DMS79 (cell line): ENCODE measurements around the gene PWWP2B.

Experiments used
- DNase-seq: peaks from one replicate; lab custom pipeline; 2025; lab: John Stamatoyannopoulos, UW

The PWWP2B gene

DNA sequence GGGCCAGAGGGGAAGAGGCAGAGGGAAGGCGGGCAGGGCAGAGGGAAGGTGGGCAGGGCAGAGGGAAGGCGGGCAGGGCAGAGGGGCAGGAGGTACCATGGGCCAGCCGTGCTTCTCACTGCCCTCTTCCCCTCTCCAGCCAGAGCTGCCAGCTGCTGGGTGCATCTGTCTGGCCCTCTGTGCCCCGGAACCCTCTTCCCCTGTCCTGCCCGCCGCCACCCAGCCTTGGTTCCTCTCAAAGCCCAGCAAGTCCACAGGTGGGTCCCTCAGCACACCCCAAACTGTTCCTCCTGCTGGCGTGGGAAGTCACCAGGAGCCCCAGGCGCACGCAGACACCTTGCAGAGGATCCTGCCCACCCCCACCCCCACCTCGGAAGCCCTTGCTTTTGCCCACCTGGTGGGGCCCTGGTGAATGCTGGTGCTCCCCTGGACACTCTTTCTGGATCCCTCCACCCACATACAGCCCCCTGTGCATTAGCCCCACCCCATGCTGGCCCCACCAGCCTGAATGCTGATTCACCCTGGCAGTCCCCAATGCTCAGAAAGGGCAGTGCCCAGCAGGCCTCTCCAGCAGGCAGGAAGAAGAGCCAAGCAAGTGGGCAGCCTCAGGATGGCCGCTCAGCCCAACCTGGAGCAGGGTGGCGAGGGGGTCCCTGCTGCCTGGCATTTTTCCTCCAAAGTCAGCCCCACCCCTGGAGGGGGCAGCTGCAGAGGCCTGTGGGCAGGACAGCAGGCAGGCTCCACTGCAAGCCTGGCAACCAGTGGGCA is 1.9 kb upstream of the PWWP2B start:
- no peak for DNase-seq

DNA sequence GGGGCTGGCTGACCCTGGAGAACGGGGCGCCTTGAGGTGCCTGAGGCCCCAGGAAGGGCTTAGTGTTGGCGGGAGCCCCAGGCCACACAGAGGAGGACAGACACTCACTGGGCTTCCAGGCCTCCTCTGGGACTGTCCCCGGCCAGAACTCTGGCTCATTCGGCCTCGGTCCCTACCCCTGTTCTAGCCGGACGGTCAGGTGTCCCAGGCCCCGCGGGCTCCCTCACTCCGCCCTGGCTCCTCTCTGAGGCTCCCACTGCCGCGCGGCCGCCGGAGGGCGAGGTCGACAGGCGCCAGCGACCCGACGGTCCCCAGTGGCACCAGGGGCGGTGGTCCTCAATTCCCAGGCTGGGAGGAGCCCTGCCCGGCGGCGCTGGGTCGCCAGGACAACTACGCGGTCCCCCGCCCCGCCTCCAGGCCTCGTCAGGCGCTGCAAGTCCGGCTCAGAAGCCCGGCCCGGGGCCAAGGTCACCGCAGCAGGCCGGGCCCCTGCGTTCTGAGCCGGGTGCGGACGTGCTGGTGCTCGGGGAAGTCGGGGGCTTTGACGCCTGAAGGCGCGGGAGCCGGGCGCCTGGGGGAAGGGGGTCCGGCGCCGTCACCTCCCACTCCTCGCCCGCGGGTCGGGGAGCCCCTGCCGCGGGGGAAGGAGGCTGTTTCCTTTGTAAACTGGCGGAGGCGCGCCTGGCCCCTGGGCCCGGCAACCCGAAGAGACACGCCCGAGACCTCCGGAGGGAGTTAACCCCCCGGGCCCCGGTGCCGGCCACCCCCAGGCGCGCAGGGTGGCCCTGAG is 1.1 kb upstream of the PWWP2B start:
- DNase-seq = no peak

DNA sequence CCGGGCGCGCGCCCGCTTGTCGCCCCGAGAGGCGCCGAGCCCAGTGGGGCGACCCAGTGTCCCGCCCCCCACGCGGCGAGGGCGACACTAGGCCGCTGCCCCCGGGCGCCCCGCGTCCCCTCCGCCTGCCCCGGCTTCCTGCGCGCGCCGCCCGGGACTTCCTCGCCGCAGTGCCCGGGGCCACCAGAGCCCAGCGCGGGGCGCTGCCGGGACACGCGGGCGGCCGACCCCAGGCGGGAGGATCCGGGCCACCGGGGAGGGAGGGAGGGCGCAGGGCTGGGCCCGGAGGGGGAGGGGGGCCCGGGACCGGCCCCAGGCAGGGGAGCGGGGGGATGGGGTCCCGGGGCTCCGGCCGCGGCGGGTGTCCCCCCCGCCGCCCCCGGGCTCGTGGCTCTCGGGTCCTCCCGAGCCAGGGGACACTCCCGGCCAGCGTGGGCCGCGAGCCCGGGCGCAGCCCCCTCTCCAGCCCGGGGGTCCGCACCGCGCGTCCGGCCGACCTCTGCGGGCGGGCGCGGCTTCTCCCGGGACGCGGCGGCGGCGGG is 435 bp upstream of the PWWP2B start:
- DNase-seq = no peak

DNA sequence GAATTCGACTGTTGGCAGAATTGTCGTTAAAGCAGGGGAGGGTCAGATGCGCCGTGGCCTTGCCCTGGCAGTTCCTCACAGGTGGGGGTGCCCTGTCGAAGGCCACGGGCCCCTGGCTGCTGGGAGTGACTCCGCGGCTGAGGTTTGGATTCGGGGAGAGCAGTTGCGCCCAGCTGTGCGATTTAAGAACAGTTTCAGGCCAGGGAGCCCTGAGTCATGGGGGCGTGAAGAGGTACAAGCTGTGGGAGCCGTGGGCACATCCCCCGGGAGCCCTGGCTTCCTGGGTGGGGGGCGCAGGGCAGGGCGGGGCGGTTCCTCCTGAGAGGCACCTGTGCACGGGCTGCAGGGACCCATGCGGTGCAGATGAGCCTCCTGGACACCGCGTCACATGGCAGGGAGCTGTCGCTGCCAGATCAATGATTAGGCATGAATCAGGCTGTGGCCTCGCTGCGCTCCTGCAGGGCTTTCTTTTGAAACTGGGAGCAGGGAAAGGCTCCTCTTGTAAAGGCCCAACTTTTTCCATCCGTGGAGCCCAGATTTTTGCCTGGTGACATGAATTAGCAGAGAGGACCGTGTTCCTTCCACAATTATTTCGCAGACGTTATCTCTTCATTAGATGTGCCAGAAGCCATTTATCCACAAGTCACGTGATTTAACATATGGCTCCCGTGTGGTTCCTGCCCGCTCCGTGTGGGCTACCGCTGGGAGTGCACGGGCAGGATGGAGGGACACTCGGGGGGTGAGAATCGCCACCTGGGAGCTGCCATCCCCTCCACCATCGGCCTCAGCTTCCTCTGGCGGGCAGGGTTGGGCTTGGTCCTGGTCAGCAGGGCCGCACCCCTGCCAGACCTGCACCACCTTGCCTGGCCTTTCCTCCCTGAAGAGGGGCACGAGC is 918 bp downstream of the PWWP2B start:
- no peak for DNase-seq

GRCh38 chr10:132398566-132398991 is 1.6 kb downstream of the PWWP2B start:
- DNase-seq = no peak

- DNase-seq = no peak
Measured at GRCh38 chr10:132399117-132400035, 2.4 kb downstream of the PWWP2B start.

- DNase-seq = no peak
Measured at GRCh38 chr10:132400041-132400546, 3.1 kb downstream of the PWWP2B start.

- no peak for DNase-seq
Measured at GRCh38 chr10:132400547-132401151, 3.6 kb downstream of the PWWP2B start.

DNA sequence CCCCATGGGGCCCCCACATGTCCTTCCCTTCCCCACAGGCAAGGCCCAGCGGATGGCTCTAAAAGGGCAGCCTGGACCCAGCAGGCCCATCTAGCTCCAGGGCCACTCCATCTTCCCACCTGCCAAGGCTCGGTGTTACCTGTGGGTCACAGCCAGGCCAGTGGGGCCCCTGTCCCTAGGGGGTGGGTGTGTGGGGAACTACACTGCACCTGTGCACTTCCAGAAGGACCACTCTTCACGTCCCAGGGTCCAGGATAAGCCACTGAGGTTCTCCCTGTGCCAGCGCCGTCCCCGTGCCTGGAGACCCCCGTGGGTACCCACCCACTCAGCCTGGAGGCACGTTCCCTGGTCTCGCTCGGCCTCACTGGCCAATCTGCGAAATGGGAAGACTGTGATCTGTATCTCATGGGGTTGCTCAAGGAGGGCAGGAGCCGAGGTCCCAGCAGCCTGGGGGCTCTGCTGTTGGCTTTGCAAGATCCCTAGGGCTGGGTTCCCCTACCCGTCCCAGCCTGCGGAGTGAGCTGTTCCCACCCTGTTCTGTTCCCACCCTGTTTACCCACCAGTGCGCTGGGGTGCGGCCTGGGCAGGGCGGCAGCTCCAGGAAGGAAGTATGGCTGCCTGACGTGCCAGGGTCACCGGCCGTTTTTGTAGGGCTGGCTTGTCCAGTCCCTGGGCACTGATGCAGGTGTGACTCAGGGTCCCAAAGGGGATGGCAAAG is 4.6 kb downstream of the PWWP2B start:
- DNase-seq = no peak

DNA sequence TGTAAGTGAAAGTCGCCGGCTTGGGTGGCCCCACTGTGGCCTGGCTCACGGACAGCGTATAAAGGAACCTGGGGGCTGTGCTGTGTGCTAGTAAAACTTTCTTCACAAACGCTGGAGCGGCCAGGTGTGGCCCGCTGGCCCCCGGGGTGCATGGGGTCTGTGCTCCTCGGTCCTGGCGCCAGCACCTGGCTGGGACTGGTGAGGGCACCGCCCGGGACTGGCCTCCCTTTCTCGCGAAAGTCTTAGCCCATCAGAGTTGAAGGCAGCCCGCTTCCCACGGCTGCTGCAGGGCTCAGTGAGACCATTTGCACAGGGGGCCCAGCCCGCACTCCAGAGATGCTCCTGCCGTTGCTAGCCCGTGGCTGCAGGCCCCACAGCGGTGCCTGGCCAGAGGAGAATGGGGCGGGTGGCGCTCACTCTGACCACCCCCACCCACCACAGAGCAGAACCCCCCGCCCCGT is 5.8 kb downstream of the PWWP2B start:
- no peak for DNase-seq

DNA sequence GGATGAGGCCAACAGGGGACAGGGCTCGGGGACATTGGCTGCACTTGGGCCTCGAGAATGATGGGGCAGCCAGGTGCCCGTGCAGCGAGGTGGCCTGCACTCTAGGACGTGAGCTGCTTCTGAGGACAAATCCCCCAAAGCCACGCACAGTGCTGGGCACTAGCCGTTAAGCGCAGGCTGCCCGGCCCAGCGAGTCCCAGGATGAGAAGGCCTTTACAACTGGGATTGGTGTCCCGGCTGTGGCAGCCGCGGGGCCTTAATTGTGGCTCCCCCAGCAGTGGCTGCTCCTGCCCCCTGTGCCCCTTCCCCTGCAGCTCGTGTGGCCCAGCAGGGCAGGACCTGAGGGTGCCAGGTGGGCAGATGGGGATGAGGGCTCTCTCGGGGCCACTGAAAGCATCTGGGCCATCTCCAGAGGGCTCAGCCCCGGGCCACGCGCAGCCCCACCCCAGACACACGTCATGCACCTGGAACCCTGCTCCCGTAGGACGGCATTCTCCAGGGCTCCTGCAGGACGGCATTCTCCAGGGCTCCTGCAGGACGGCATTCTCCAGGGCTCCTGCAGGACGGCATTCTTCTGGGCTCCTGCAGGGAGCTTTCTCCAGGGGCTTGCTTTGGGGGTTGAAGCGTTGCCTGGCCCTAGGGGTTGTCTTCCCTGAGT is 6.6 kb downstream of the PWWP2B start:
- DNase-seq = no peak

- DNase-seq = no peak
Measured at GRCh38 chr10:132404169-132404880, 7.3 kb downstream of the PWWP2B start.

DNA sequence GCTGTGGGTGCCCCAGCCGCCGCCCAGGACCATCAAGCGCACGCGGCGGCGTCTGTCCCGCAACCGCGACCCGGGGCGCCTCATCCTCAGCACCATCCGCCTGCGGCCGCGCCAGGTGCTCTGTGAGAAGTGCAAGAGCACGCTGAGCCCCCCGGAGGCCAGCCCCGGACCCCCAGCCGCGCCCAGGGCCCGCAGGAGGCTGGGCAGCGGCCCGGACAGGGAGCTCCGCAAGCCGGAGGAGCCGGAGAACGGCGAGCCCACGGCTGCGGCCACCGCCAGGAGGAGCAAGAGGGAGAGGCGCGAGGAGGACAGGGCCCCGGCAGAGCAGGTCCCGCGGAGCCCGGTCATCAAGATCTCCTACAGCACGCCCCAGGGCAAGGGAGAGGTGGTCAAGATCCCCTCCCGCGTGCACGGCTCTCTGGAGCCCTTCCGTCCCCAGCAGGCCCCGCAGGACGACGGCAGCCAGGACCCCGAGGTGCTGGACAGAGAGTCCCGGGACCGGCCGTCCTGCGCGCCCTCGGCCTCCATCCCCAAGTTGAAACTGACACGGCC is 8.0 kb downstream of the PWWP2B start:
- DNase-seq = no peak

- no peak for DNase-seq
Measured at GRCh38 chr10:132405463-132405991, 8.5 kb downstream of the PWWP2B start.

DNA sequence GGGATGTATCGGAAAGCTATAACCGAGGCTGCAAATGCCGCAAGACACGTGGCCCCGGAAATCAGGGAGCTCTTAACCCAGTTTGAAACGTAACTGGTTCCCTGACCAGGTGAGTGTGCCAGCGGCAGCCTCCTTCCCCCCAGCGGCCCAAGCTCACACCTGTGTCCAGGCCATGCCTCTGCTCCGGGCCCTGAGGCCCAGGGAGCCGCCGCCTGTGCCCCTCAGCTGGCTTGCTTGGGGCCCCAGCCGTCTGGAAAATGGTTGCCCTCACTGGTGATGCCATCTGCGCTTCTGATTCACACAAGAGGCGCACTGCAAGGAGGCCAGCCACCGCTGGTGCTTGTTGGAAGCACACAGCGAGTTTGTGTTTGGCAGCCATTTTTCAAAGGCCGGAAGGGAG is 9.2 kb downstream of the PWWP2B start:
- no peak for DNase-seq

- no peak for DNase-seq
Measured at GRCh38 chr10:132406750-132407149, 9.8 kb downstream of the PWWP2B start.

- DNase-seq = no peak
Measured at GRCh38 chr10:132407243-132407746, 10.3 kb downstream of the PWWP2B start.
